CD8-positive, alpha-beta memory T cell (primary cell): Measurements from ENCODE around the gene NPM3. TPM values are rescaled to one million over a fixed set of nuclear protein-coding genes. Genes with fewer than 3 reads are reported as not detected.

Experiments used
- CTCF ChIA-PET: fragments of 350-600 bp; sonication (Branson Sonifier 250); formaldehyde crosslinking; loops from one replicate; lab custom pipeline; 2021; ENCODE audit warnings: antibody characterized with exemption; lab: Charles Lee
- POLR2A ChIA-PET: fragments of 350-600 bp; sonication (Branson Sonifier 250); formaldehyde crosslinking; loops from one replicate; lab custom pipeline; 2021; ENCODE audit warnings: antibody characterized with exemption; lab: Charles Lee
- DNase-seq, 5 donors: peaks; one replicate each; pipeline versions ENCODE4 v3.0.0 to v3.0.0-alpha.2; 2020 to 2022; ENCODE audit warnings: mixed read lengths in 1 of 5
- H3K27ac ChIP-seq: one replicate; pipeline ENCODE4 v1.7.0; 2013; ENCODE audit warnings: low read depth, mild to moderate bottlenecking, low read length, moderate library complexity
- H3K27me3 ChIP-seq: 2 replicates; pipeline ENCODE4 v1.7.0; 2013; ENCODE audit warnings: low read length, mild to moderate bottlenecking; ENCODE audit not compliant: insufficient read depth, poor library complexity, severe bottlenecking
- H3K36me3 ChIP-seq: 2 replicates; pipeline ENCODE4 v1.7.0; 2013; ENCODE audit warnings: mild to moderate bottlenecking, low read length, moderate library complexity; ENCODE audit not compliant: insufficient read depth
- H3K4me1 ChIP-seq: 2 replicates; pipeline ENCODE4 v1.7.0; 2013; ENCODE audit warnings: mild to moderate bottlenecking, low read length, moderate library complexity; ENCODE audit not compliant: insufficient read depth
- H3K4me3 ChIP-seq: 2 replicates; pipeline ENCODE4 v1.7.0; 2013; ENCODE audit warnings: mild to moderate bottlenecking, low read length
- H3K9me3 ChIP-seq: 2 replicates; pipeline ENCODE4 v1.7.0; 2013; ENCODE audit warnings: mild to moderate bottlenecking, low read length
- H3K27ac Mint-ChIP-seq, 8 donors: one replicate each; pipeline ENCODE4 v1.8.0; 2020 to 2021; ENCODE audit warnings: mixed read lengths in 8 of 8, mild to moderate bottlenecking in 6 of 8, inconsistent platforms in 3 of 8, moderate library complexity in 3 of 8
- H3K27me3 Mint-ChIP-seq, 2 donors: one replicate each; pipeline ENCODE4 v1.8.0; 2020 to 2021; ENCODE audit warnings: mixed read lengths in 2 of 2, mild to moderate bottlenecking in 1 of 2, moderate library complexity in 1 of 2
- H3K36me3 Mint-ChIP-seq, 3 donors: one replicate each; pipeline ENCODE4 v1.8.0; 2020 to 2021; ENCODE audit warnings: mixed read lengths in 3 of 3, inconsistent platforms in 1 of 3, mild to moderate bottlenecking in 1 of 3
- H3K4me1 Mint-ChIP-seq, 3 donors: one replicate each; pipeline ENCODE4 v1.8.0; 2020 to 2021; ENCODE audit warnings: mixed read lengths in 3 of 3, inconsistent platforms in 1 of 3, mild to moderate bottlenecking in 1 of 3
- H3K4me3 Mint-ChIP-seq, 7 donors: one replicate each; pipeline ENCODE4 v1.8.0; 2020 to 2021; ENCODE audit warnings: mixed read lengths in 7 of 7, mild to moderate bottlenecking in 6 of 7, moderate library complexity in 4 of 7, inconsistent platforms in 2 of 7
- H3K9me3 Mint-ChIP-seq, 5 donors: one replicate each; pipeline ENCODE4 v1.8.0; 2020 to 2022; ENCODE audit warnings: mixed read lengths in 5 of 5, mild to moderate bottlenecking in 3 of 5, moderate library complexity in 2 of 5, inconsistent platforms in 1 of 5
- polyA plus RNA-seq: library from polyadenylated mRNA; unstranded; fragments of 300-500 nt; fragmentation: Illumina TruSeq; gene quantifications from one replicate; pipeline ENCODE4 v1.2.3, GENCODE V29; 2021
- total RNA-seq, 2 experiments: library from RNA; stranded (reverse); gene quantifications; one replicate each; pipeline ENCODE4 v1.2.3, GENCODE V29; 2021

NPM3 gene
- total and polyA plus RNA-seq, 3 experiments from 2014 or later: 7.5 to 217 (median 209) TPM

DNA sequence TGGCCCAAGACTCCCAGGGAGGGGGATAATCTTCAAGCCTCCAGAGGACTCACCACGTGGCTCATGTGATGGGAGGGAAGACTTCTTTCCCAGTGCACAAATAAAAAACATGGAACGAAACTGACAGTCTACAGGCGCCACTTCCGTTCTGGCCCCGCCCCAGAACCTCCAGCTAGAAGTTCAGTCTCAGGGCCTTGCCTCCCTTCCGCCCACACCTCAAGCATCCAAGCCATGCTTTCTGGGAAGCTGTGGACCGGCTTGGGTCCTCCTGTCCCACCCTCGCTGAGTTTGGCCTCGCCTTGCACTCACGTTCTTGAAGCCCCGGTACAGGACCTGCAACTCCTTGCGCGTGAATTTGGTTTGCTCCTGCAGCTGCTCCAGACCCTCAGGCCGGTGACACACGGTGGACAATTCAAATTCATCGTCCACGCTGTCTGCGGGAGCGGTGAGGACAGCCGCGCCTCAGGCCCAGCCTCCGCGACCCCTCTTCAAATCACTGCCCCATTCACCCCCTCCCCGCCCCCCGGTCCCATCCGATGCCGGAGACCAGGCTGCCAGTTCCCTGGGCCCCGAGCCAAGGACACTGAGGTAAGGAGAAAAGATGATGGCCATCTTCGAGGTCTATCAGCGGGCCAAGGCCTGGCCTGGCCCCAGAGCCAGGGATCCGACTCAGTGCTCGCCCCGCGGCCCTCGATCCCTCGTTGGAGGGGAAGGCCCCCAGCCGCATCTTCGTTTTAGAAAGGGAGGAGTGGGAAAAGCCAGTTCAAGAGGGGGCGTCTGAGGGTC is 45.7 kb upstream of the NPM3 start:
- ChIA-PET POLR2A (interaction anchor here (5.0 kb wide), 1 partner anchor 11 kb away, joined by 39 read pairs; the partner anchor contains the start of gene OGA), CTCF (interaction anchor here (1.0 to 2.4 kb wide), 4 partner anchors 9 to 47 kb away, joined by 3 to 10 read pairs (median 5); no protein-coding TSS in a partner anchor)
- peak overlapping the region in 4 of 8 donors; percentile 4 to 17 (median 6) for H3K27ac Mint-ChIP-seq
- Histone ChIP-seq H3K9me3 (no peaks in the 10 kb centered on the region), H3K4me1 (peaks cover 39% of the 10 kb centered on the region), H3K4me3 (no peak overlapping the region), H3K27ac (no peak overlapping the region), H3K27me3 (no peaks in the 10 kb centered on the region), H3K36me3 (no peaks in the 10 kb centered on the region)
- H3K4me1 Mint-ChIP-seq: peaks cover 30 to 47% (median 36%) of the 10 kb centered on the region in 3 donors
- H3K27me3 Mint-ChIP-seq: peaks cover 0 to 10% of the 10 kb centered on the region in 2 donors
- peak in 1 of 5 donors; percentile 57 for DNase-seq
- H3K9me3 Mint-ChIP-seq: peaks cover 0 to 4% (median 0%) of the 10 kb centered on the region in 5 donors
- H3K36me3 Mint-ChIP-seq: peaks cover 0 to 3% (median 0%) of the 10 kb centered on the region in 3 donors
- peak overlapping the region in 3 of 7 donors; percentile 8 to 19 (median 17) for H3K4me3 Mint-ChIP-seq

DNA sequence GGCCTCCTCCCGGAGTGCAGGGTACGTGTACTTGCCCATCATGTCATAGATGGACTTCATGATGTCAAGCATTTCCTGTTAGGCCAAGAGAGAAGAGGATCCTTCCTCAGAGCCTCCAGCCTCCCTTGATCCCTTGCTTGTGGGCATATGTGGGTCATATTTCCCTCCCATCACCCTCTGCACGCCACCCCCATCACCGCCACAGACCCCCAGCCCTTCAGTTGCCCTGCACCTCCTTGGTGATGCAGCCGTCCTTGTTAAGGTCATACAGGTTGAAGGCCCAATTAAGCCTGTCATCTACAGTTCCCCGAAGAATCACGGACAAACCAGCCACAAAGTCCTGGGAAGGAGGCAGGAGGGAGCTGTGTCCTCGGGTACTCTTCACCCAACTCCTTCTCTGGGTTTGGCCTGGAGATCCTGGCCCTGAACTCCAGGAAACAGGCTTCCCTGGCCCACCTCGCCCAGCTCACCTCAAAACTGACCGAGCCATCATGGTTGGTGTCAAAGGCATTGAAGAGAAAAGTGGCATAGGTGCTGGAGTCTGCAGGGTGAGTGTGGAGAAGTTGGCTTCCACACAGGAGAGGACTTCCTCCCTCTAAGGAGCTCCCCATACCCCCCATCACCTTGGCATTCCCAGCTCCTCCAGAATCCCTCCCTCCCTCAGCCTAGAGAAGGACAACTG is 44.8 kb upstream of the NPM3 start:
- POLR2A ChIA-PET: interaction anchor here (2.3 to 5.0 kb wide), 2 partner anchors 10 to 12 kb away, joined by 7 to 39 read pairs; partner anchors contain the start of gene OGA
- peaks cover 30% of the 10 kb centered on the region for H3K4me1 ChIP-seq
- H3K4me3 ChIP-seq: no peak overlapping the region
- CTCF ChIA-PET: interaction anchor here (1.0 to 2.4 kb wide), 7 partner anchors 9 to 304 kb away, joined by 3 to 10 read pairs (median 3); partner anchors contain the start of gene PPRC1
- no peak for DNase-seq
- Mint-ChIP-seq H3K9me3 (peaks cover 0 to 4% (median 0%) of the 10 kb centered on the region in 5 donors), H3K4me3 (peak overlapping the region in 1 of 7 donors; percentile 55), H3K36me3 (peaks cover 0 to 3% (median 0%) of the 10 kb centered on the region in 3 donors), H3K27me3 (peaks cover 0 to 10% of the 10 kb centered on the region in 2 donors), H3K27ac (peak overlapping the region in 4 of 8 donors; percentile 14 to 97 (median 52)), H3K4me1 (peaks cover 25 to 39% (median 29%) of the 10 kb centered on the region in 3 donors)
- no peaks in the 10 kb centered on the region for H3K36me3 ChIP-seq
- no peaks in the 10 kb centered on the region for H3K9me3 ChIP-seq
- H3K27ac ChIP-seq: no peak overlapping the region
- no peaks in the 10 kb centered on the region for H3K27me3 ChIP-seq

DNA sequence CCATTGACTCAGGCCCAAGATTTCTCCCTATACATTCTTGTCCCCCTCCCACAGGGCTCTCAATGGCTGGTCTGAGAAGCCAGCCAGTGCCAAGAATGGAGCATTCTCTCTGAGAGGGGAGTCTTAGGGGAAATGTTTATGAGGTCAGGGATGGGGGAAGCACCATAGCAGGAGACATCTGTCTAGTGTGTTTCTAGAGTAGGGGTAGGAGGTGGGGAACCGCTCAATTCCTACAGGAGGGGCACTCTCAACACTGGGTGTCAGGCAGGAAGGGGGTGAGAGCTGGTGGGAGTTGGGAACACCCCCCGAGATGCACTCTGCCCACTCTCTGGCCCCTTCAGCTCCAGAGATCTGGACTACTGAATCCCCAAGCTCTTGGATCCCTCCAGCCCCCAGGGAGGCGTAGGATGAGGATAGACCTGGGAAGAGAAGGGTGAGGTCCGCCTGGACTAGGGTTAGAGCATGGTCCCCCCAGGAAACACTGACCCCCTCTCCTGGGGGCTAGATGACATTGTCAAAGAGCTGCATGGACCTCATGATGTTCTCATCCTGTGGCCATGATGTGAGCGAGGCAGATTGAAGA is 43.7 kb upstream of the NPM3 start:
- peak overlapping the region in 5 of 8 donors; percentile 5 to 97 (median 15) for H3K27ac Mint-ChIP-seq
- H3K36me3 ChIP-seq: no peaks in the 10 kb centered on the region
- H3K27ac ChIP-seq: no peak overlapping the region
- H3K4me3 ChIP-seq: no peak overlapping the region
- no peaks in the 10 kb centered on the region for H3K9me3 ChIP-seq
- no peaks in the 10 kb centered on the region for H3K27me3 ChIP-seq
- H3K4me1 Mint-ChIP-seq: peaks cover 21 to 29% (median 24%) of the 10 kb centered on the region in 3 donors
- POLR2A ChIA-PET: interaction anchor here (2.3 to 5.0 kb wide), 2 partner anchors 9 to 13 kb away, joined by 7 to 39 read pairs; partner anchors contain the start of gene OGA
- peaks cover 19% of the 10 kb centered on the region for H3K4me1 ChIP-seq
- H3K36me3 Mint-ChIP-seq: peaks cover 0 to 3% (median 2%) of the 10 kb centered on the region in 3 donors
- no peak for DNase-seq
- H3K9me3 Mint-ChIP-seq: peaks cover 0 to 4% (median 0%) of the 10 kb centered on the region in 5 donors
- CTCF ChIA-PET: interaction anchor here (0.9 to 2.4 kb wide), 4 partner anchors 9 to 43 kb away, joined by 3 to 10 read pairs (median 3); no protein-coding TSS in a partner anchor
- peaks cover 0 to 9% of the 10 kb centered on the region in 2 donors for H3K27me3 Mint-ChIP-seq
- H3K4me3 Mint-ChIP-seq: peak overlapping the region in 2 of 7 donors; percentile 24 to 41

DNA sequence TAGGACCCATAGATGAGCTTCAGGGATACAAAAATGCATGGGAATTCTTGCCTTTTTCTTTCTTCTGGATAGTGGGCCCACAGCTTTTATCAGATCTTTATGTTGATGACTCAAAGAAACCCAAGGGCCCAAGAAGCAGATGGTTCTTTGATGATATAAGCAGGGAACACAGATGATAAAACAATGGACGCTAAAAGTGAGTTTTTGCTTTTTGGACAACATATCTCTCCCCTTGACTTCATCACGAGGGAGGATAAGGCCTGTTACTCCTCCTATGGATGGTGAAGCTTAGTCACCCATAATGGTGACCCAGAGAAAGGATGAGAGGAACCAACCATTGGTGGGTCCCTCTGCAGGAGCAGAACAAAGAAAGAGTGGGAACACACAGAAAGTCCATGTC is 41.5 kb upstream of the NPM3 start:
- H3K27ac Mint-ChIP-seq: peak overlapping the region in 1 of 8 donors; percentile 31
- H3K36me3 Mint-ChIP-seq: peaks cover 0 to 2% (median 0%) of the 10 kb centered on the region in 3 donors
- CTCF ChIA-PET: interaction anchor here (2.2 to 3.3 kb wide), 2 partner anchors 11 to 16 kb away, joined by 6 to 12 read pairs; no protein-coding TSS in a partner anchor
- no peaks in the 10 kb centered on the region for H3K9me3 Mint-ChIP-seq
- Histone ChIP-seq H3K4me1 (peaks cover 5% of the 10 kb centered on the region), H3K36me3 (no peaks in the 10 kb centered on the region), H3K27me3 (no peaks in the 10 kb centered on the region), H3K9me3 (no peaks in the 10 kb centered on the region), H3K27ac (peak overlapping the region; percentile 8), H3K4me3 (no peak overlapping the region)
- no peak for DNase-seq
- H3K27me3 Mint-ChIP-seq: no peaks in the 10 kb centered on the region
- peaks cover 10 to 24% (median 15%) of the 10 kb centered on the region in 3 donors for H3K4me1 Mint-ChIP-seq
- POLR2A ChIA-PET: no interaction called here
- H3K4me3 Mint-ChIP-seq: no peak overlapping the region

DNA sequence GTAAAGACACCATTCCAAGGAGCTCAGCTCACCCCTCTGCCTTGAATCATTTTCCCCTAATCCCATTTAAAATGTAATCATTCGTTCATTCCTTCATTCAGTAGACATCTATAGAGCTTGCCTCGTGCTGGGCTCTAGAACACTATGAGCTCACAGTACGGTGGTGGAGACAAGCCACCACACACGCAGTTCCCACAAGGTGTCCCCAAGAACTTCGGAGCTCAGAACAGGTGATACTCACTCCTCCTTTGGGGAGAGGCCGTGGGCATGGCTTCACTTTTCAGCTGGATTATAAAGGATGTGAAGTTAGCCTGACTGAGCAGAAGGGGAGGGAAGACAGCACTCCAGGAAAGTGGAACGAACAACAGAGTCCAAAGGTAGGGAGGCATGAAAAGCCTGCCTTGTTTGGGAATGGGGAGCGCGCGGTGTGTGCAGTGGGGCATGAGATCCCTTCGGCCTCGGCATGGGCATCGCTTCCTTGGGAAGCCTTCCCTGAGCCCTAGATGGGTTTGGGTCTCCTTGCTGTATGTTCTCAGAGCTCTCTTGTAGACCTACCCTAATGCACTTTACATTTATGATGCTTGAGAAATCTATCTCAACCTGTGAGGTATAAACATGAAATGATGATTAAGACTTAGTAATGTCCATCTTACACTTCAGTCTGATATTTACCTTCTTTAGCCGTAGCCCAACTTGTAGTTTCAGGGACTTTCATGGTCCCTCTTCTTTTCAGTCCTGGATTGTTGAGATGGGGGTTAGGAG is 35.8 kb upstream of the NPM3 start:
- Mint-ChIP-seq H3K27ac (peak overlapping the region; percentile 90 to 99 (median 97)), H3K36me3 (peaks cover 0 to 35% (median 8%) of the 10 kb centered on the region in 3 donors), H3K4me1 (peaks cover 34 to 41% (median 37%) of the 10 kb centered on the region in 3 donors), H3K4me3 (peak overlapping the region; percentile 92 to 100 (median 97)), H3K27me3 (peaks cover 0 to 4% of the 10 kb centered on the region in 2 donors), H3K9me3 (no peaks in the 10 kb centered on the region)
- ChIA-PET POLR2A (interaction anchor here (1.0 to 3.0 kb wide), 7 partner anchors 10 to 333 kb away, joined by 3 to 39 read pairs (median 4); partner anchors contain the start of genes ARMH3, NOLC1, NPM3 and PPRC1), CTCF (interaction anchor here (1.0 to 10.0 kb wide), 12 partner anchors 10 to 254 kb away, joined by 3 to 77 read pairs (median 5); no protein-coding TSS in a partner anchor)
- H3K4me3 ChIP-seq: peak overlapping the region; percentile 61
- H3K36me3 ChIP-seq: no peaks in the 10 kb centered on the region
- peak in 1 of 5 donors; percentile 16 for DNase-seq
- no peaks in the 10 kb centered on the region for H3K27me3 ChIP-seq
- H3K4me1 ChIP-seq: peaks cover 22% of the 10 kb centered on the region
- no peaks in the 10 kb centered on the region for H3K9me3 ChIP-seq
- peak overlapping the region; percentile 62 for H3K27ac ChIP-seq

DNA sequence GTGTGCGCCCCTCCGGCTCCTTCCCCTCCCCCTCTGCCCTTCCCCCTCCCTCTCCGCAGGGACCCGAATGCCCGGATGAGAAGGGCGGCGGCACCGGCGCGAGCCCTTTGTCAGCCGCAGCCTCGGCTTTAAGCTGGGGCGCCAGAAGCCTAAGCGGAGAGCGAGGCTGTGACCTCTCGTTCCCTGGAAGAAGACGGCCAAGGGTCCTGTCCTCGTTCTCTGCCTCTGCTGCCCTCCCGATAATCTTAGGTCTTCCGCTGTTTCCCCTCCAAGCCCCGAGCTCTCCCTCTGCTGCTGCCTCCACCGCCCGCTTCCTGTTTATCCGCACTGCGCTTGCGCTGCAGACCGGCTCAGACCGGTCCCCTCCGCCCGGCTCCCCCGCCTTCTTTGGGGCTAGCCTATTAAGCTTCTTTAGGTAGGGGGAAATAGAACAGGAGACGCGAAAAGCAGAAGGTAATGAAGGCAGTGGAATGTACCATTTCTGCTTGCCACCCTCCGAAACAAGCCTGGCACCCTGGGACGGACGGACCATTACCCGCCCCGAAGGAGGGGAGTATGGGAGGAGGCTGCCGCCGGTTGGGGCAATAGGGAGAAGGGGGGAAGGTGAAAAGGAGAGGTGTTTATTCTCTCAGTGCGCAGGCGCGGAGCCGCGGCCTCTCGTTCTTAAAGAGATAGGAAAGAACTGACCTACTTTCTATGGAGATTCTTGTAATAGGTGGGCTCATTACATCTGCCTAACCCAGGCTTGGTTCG is 35.0 kb upstream of the NPM3 start, which contains the start of gene OGA:
TSS of gene OGA (minus strand) at position 326 of the 753 bp plus-strand sequence. CDS start 422 bp downstream, outside the sequence.
- Mint-ChIP-seq H3K27ac (peak within 1 kb of the TSS; percentile 90 to 99 (median 97)), H3K36me3 (peaks cover 0 to 42% (median 10%) of the 10 kb centered on the region in 3 donors), H3K27me3 (peaks cover 0 to 4% of the 10 kb centered on the region in 2 donors), H3K4me3 (peak within 1 kb of the TSS; percentile 92 to 100 (median 97)), H3K9me3 (no peaks in the 10 kb centered on the region), H3K4me1 (peaks cover 42 to 49% (median 45%) of the 10 kb centered on the region in 3 donors)
- H3K4me1 ChIP-seq: peaks cover 30% of the 10 kb centered on the region
- peak within 1 kb of the TSS; percentile 79 for H3K4me3 ChIP-seq
- H3K27me3 ChIP-seq: no peaks in the 10 kb centered on the region
- CTCF ChIA-PET: interaction anchor here (0.9 to 10.0 kb wide), 13 partner anchors 10 to 254 kb away, joined by 3 to 77 read pairs (median 4); no protein-coding TSS in a partner anchor
- no peaks in the 10 kb centered on the region for H3K9me3 ChIP-seq
- H3K36me3 ChIP-seq: peaks cover 2% of the 10 kb centered on the region
- DNase-seq: peak; percentile 96 to 100 (median 99)
- POLR2A ChIA-PET: interaction anchor here (0.9 to 3.0 kb wide), 10 partner anchors 11 to 334 kb away, joined by 3 to 39 read pairs (median 4); partner anchors contain the start of genes ARMH3, NOLC1, NPM3 and PPRC1
- H3K27ac ChIP-seq: peak within 1 kb of the TSS; percentile 79
